ENCODE data around the gene ANXA11. TPM values are rescaled to one million over a fixed set of nuclear protein-coding genes. Genes with fewer than 3 reads are reported as not detected.
"Not testable (repeated sequence)": the region's sequence is repeated elsewhere in the genome, so short reads cannot be mapped to it uniquely, and the experiment has no call there.

Gene ANXA11
- total RNA-seq, 1 donor from 2014 or later: 35.8 TPM

DNA sequence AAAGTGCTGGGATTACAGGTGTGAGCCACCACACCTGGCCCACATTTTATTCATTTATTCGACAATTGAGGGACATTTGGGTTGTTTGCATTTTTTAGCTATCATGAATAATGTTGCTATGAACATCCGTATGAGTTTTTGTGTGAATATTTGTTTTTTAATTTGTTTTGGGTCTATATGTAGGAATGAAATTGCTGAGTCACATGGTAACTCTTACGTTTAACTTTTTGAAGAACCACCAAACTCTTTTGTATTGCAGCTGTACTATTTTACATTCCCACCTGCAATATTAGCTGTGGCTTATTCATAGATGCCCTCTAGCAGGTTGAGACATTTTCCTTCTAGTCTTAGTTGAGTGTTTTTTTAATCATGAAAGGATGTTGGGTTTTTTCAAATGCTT, 58.4 kb downstream of the ANXA11 start:
- no peak for DNase-seq (ENCODE audit: low read depth, low spot score)

DNA sequence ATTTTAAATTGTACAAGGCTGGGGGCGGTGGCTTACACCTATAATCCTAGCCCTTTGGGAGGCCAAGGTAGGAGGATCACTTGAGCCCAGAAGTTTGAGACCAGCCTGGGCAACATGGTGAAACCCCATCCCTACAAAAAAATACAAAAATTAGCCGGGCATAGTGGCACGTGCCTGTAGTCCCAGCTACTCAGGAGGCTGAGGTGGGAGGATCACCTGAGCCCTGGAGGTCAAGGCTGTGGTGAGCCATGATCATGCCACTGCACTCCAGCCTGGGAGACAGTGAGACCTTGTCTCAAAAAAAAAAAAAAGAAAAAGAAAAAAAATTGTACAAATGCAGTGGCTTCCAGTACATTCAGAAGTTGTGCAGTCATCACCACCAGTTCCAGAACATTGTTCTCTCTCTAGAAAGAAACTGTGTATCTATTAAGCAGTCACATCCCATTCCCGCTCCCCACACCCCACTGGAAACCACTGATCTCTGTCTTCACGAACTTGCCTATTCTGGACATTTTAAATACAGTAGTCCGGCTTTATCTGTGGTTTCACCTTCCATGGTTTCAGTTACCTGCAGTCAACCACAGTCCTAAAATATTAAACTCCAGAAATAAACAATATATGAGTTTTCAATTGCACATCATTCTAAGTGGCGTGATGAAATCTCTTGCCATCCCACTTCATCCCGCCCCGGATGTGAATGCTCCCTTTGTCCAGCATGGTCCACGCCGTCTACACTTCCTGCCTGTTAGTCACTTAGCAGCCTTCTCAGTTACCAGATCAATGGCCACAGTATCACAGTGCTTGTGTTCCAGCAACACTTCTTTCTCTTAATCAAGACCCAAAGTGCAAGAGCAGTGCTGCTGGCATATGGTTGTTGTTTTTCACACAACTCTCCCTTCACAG, 59.7 kb downstream of the ANXA11 start:
- DNase-seq (ENCODE audit: low read depth, low spot score): not testable (repeated sequence)

DNA sequence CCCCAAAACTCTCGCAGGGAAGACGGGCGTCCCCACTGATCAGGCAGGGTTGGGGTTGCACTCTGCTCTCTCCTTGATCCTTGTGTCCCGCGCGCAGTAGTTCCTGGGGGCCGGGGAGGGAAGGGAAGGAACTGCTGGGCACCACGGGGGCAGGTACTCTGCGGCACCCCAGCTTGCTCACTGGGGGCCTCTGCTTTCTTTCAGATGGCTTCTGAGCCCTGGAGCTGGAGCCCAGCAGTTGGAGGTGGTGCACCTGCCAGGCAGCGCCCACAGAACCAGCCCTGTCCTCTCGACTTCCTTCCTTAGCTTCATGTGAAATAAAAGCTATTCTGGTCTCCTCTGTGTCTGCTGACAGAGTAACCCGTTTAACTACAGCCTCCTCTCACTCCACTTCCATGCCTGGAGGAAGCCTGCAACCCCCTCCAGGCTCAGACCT, 60.6 kb downstream of the ANXA11 start:
- no peak for DNase-seq (ENCODE audit: low read depth, low spot score)

DNA sequence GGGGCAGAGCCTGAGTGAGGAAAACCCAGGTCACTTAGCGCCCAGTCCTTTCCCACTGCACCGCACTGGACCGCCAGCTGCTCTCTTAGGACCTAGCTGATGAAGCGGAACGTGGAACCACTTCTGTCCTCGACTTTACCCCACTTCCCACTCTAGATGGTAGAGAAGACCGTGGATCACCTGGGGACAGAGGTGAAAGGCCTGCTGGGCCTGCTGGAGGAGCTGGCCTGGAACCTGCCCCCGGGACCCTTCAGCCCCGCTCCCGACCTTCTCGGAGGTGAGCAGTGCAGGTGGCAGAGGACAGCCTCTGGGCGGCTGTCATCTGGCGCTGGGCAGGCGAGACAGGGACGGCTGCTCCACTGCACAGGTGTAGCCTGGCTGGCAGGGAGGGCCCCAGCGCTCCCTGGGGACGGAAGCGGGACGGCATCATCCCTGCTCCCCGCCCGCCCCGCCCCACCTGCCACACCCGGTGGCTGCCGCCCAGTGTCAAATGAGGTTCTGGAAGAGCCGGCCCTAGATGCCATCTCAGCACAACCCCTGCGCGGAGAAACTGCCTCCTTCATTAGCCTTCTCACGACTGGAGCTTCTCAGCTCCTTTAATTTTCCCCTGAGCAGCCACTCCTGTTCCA, 61.2 kb downstream of the ANXA11 start:
- DNase-seq (ENCODE audit: low read depth, low spot score): no peak

DNA sequence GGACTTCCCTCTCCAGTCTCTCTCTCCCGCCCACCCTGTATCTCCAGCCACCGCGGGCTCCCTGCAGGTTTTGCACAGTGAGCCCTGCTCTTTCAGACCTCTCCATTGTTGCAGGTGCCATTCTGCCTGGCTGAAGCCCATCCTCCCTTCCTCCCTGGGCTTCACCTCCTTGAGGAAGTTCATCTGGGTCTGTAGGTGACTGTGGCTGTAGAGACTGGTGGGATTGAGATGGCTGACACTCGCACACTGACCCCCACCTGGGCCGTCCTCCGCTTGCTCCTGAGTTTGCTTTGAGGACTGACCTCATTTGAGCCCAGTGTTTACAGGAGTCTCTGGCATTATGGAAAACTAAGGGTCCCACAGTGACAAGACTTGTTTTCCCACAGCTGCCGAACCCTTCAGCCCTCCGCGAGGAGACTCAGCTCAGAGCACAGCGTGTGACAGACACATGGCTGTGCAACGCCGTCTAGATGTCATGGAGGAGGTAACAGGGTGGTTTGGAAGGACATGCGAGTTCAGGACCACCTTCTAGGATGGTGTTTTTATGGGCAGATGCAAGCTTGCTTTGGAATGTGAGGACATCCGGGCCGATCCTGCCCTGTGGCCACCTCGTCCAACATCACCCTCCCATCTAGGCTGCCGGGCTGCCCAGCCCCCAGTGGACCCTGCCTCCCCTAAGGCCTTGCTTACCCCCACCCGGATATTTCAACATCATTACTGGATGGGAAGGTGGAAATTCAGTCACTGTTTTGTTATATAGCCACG, 63.5 kb downstream of the ANXA11 start:
- DNase-seq (ENCODE audit: low read depth, low spot score): no peak

DNA sequence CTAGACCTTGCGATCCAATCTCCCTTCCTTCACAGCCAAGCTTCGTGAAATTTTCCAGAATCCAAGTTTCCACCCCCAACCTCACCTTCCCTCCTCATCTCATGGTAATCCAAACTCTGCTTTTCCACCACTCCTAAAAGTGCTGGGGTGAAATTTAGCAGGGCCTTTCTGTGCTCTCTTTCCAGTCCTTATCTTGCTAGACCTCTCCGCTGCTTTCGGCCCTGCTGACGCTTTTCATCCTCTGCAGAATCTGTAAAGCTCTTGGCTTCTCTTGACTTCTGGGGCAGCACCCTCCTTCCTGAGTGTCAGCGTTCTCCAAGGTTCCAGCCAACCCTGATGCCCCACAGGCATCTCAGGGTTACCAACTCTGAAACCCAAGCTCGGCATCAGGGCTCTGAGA, 65.1 kb downstream of the ANXA11 start:
- no peak for DNase-seq (ENCODE audit: low read depth, low spot score)

DNA sequence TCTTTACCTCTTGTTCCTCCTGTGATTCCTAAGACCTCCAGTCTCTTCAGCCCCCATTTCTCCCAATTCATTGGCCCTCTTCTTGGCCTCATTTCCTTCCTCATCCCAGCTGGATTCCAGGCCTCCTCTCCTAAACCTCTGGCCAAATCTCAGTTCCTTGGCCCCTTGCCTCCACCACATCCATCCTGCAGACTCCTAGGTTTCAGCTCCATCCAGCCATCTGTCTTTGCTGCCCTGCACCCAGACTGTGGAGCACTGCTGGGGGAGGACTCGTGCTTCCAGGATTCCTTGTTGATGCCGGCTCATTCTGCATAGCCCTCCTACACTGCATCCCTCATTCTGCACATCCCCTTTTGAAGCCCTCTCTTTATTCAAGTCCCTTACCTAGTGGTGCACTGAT, 66.1 kb downstream of the ANXA11 start:
- DNase-seq (ENCODE audit: low read depth, low spot score): no peak

DNA sequence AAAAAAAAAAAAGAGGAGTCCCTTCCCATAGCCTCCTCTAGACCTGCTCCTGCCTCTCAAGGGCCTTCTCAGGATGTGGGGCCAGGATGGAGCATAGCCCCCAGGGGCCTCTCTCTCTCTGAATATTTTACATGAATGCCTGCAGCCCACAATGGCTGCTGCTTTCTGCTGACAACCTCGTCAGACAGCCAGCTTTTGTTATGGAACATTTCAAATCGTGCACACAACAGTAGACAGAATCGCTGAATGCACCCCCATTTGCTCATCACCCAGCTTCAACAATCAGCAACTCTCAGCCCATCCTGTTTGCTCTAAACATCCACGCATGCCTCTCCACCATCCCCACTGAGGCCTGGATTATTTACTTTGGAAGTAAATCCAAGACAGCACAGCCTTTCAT, 67.4 kb downstream of the ANXA11 start:
- DNase-seq (ENCODE audit: low read depth, low spot score): no peak

DNA sequence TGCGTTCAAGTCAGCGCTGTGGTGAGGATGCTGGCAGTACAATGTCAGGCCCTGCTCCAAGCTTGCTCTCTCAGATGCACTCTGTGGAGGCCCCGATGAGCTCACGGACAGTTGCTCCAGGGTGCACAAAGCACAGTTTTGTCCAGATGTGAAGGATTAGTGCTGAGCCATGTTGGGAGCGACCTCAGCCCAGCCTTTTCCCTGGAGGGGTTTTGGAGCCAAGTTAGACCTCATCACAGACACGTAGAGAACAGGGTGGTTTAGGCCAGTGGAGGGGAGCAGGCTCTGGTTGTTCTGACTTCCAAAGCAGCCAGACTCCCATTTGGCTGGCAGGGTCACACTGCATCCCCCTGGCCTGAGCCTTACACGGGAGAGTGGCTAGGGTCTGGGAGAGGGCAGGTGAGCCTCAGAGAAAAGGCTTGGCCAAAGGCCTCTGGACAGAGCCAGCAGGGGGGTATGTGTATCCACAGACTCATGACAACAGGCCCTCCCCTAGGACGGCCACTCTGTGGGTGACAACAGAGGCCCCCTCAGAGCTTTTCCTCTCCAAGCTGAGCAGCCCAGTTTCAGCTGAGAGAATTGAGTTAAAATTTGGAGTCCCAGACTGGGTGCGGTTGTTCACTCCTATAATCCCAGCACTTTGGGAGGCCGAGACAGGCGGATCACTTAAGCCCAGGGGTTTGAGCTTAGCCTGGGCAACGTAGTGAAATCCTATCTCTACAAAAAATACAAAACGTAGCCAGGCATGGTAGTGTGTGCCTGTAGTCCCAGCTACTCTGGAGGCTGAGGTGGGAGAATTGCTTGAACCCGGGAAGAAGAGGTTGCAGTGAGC, 68.1 kb downstream of the ANXA11 start:
- no peak for DNase-seq (ENCODE audit: low read depth, low spot score)

DNA sequence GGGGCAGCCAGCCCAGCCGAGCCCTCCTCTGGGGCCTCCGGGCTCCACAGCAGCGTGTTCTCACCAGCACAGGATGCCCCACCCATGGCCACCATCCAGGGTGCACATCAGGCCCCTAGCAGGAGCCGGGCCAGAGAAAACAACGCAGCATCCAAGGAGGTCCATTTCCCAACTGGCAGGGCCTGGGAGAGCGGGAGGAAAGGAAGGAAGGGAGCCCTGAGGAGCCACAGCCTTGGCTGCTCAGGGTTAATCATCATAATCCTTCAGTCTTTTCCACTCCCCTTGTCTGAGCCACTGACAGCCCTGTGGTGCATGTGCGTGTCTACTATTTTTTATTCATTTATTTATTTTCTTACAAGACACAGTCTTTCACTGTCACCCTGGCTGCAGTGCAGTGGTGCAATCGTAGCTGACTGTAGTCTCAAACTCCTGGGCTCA, 69.2 kb downstream of the ANXA11 start:
- no peak for DNase-seq (ENCODE audit: low read depth, low spot score)

DNA sequence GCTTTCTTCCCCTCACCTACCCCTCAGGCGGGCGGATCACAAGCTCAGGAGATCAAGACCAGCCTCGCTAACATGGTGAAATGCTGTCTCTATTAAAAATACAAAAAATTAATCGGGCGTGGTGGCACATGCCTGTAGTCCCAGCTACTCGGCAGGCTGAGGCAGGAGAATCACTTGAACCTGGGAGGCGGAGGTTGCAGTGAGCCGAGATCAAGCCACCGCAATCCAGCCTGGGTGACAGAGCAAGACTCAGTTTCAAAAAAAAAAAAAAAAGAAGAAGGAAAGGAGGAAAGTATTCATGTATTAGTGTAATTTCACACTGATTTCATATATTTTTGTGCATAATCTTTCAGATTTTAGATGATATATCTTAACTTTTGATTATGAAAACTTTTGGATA, 71.7 kb downstream of the ANXA11 start:
- not testable (repeated sequence) for DNase-seq (ENCODE audit: low read depth, low spot score)

DNA sequence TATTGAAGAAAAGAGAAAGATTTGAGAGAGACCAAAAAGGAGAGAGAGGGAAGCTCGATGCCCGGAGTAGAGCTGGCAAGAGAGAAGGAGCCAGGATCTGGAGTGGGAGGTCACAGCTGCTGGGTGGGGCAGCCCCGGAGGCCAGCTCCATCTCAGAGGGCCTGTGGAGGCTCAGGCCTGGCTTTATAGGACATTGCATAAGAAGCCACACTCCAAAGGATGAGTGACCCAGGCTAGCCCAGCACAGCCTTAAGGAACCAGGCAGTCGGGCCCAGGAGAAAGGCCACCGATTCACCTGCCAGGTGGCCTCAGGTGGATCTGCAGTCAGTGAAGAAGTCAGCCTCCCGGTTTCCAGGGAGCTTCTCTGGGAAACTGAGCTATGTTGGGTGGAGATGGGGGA, 72.1 kb downstream of the ANXA11 start:
- no peak for DNase-seq (ENCODE audit: low read depth, low spot score)

DNA sequence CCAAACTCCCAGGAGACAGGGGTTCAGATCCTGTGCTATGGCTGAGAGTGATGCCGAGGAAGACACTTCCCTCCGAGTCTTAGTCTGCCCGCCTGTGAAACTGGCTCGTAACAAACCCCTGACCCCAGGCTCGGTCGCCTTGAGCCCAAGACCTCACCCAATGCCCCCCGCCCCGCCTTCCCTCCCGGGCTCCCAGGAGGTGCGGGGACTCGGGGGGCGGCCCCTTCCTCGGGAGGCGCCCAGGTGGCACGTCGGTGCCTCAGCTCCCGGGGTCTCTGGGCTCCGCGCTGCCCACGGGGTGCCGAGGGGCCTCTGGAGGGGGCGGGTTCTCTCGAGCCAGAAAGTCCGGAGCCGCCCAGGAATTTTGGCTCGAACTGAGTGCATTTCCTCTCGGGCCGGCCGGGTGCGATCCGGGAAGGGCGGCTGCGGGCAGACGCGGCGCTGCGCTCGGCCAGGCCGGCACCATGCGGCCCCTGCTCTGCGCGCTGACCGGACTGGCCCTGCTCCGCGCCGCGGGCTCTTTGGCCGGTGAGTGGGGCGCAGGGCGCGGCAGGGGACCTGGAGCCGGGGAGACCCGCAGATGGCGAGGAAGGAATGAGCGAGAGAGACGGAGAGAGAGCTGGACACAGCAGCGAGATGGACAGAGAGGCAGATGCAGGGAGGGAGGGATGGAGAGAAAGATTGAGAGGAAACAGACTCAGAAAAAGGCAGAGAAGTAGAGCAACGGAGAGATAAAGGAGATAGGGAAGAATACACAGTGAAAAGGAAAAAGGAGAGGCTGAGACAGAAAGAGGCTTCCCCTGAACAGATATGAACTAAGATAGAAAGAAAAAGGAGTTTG, 72.8 kb downstream of the ANXA11 start, which contains the start of gene PLAC9:
Gene PLAC9, plus strand, starts transcription at position 432 of the 841 bp plus-strand sequence. Its CDS starts 33 bp downstream, at position 465.
- DNase-seq (ENCODE audit: low read depth, low spot score): no peak

DNA sequence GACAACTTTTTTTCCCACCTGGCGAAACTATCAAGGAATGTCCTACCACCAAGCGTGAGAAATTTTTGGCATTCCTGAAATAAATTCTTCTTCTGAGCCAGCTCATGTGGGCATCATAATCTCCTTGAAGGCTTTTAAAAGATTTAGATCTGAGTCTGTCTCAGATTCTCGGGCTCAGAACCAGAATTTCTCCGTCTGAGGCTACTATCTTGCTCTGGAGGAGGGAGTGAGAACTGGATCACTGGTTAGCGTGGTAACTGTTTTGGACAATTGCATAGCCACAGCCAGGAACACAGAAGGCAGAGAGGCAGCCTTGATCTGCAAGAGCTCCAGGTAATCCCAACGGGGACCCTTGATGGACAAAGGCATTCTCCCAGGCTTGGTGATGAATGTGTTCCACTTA, 73.8 kb downstream of the ANXA11 start:
- DNase-seq (ENCODE audit: low read depth, low spot score): no peak

DNA sequence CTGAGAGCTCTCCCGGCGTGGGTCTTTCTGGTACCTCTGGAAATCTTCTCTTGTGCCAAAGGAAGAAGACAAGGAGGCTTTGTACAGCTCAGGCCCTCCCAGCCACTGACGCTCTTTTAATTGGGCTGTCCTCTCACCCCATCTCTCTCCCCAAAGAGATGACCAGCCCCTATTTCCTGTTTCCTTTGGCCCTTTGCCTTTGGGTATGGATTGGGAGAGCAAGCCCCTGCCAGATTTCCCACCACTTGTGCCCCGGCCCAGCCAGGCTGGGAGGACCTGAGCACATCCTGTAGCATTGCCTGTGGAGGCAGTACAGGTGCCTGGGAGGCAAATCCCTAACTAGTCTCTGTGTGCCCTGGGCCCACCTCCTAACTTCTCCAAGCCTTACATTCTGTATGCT, 78.5 kb downstream of the ANXA11 start:
- DNase-seq (ENCODE audit: low read depth, low spot score): no peak

DNA sequence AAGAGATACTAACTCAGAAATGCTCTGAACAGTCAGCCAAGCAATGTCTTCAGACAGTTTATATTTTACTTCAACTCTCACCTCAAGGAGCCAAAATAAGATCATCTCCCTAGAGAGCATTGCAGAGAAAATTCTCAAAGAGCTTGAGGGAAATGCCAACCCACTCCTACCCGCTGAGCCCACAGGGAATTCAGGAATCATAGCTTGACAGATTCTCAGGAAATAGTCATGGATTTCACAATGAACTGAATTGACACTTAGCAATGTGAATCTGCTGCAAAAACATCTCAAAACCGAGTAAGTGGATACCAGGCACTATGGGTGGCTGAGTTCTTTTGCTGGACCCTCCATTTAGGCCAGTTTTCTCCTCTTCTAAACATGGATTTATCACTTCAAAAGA, 82.6 kb downstream of the ANXA11 start:
- DNase-seq (ENCODE audit: low read depth, low spot score): no peak

DNA sequence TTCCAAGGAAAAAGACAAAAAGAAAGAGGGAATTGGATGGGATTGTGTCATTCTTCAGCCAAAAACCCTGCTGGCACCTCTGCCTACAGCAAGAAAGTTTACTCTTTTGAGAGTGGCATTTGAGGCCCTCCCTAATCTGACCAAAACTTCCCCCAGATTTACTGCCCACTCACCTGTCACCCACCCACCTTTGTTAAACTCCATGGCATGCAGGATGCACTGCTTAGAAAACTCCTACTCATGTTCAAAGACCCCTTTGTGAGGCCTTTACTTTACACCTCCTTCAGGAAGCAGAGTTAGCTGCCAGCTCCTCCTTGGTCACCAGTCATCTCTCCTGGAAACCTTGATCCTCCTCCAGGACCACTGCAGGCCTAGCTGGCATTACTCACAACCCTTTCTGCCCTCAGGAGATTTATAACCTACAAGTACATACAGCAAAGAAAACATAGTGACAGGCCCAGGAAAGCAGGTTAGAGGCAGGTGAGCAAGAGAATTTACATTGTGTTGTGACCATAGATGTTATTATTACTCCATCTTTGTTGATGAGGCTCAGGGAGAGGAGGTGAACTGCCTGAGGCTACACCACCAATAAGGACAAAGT, 83.1 kb downstream of the ANXA11 start:
- DNase-seq (ENCODE audit: low read depth, low spot score): no peak

DNA sequence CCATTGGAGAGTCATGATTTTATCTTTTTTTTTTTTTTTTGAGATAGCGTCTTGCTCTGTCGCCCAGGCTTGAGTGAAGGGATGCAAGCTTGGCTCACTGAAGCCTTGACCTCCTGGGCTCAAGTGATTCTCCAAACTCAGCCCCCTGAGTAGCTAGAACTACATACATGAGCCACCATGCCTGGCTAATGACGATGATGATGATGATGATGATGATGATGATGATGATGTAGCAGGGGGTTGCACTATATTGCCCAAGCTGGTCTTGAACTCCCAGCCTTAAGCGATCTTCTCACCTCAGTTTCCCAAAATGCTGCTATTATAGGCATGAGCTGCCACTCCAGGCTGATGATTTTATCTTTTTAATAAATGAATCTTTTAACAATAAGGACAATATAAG, 86.7 kb downstream of the ANXA11 start:
- no peak for DNase-seq (ENCODE audit: low read depth, low spot score)

DNA sequence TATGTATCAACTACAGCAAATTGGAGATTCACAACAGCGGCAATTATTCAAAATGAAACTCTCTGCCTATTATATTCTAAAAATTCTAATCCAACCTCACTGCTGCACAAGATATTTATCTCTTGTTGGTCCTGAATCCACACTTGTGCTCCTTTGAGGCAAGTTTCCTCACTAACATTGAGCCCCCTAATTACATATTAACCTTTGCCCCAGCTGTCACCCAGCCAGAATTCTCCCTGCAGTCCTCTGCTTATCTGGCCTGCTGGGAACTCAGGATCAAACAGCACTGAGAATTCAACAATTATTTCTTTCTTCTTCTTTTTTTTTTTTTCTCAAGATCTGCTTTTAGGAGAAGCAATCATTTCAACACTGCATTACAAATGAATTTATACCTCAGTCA, 94.4 kb downstream of the ANXA11 start:
- DNase-seq (ENCODE audit: low read depth, low spot score): no peak
